Uterus (tissue), 4 donors: Measurements from ENCODE around the gene NTNG1. TPM values are rescaled to one million over a fixed set of nuclear protein-coding genes. Genes with fewer than 3 reads are reported as not detected.

ENCODE experiments used
- DNase-seq, 2 donors: peaks; one replicate each; pipeline ENCODE4 v3.0.0-alpha.2; 2019 to 2020
- H3K27ac ChIP-seq, 2 donors: fragments of 200-600 bp; sonication (generic); 1 replicate in 1 of 2; 2 replicates in 1 of 2; pipeline ENCODE4 v1.5.1; 2016 to 2018
- H3K27me3 ChIP-seq, 2 donors: fragments of 200-600 bp; sonication (generic); one replicate each; pipeline ENCODE4 v1.5.1; 2018 to 2019; ENCODE audit warnings: control low read depth in 1 of 2
- H3K36me3 ChIP-seq, 2 donors: fragments of 200-600 bp; sonication (generic); one replicate each; pipeline ENCODE4 v1.5.1; 2019; ENCODE audit warnings: control low read depth in 1 of 2
- H3K4me1 ChIP-seq, 2 donors: fragments of 200-600 bp; sonication (generic); one replicate each; pipeline ENCODE4 v1.5.1; 2018 to 2019; ENCODE audit warnings: control low read depth in 1 of 2
- H3K4me3 ChIP-seq, 2 donors: fragments of 200-600 bp; sonication (generic); 1 replicate in 1 of 2; 2 replicates in 1 of 2; pipeline ENCODE4 v1.5.1; 2018 to 2019; ENCODE audit warnings: mild to moderate bottlenecking in 1 of 2
- H3K9me3 ChIP-seq, 2 donors: fragments of 200-600 bp; sonication (generic); one replicate each; pipeline ENCODE4 v1.5.1; 2019; ENCODE audit warnings: control low read depth in 1 of 2
- CTCF ChIP-seq, 4 experiments: fragments of 200-600 bp in 2 of 4; fragments of 450-650 bp in 2 of 4; sonication (generic) in 2 of 4; IDR thresholded peaks; one replicate each; pipeline ENCODE4 v1.5.1; 2016 to 2019; ENCODE audit warnings: antibody characterized with exemption in 4 of 4, mild to moderate bottlenecking in 2 of 4, moderate library complexity in 1 of 4
- POLR2A ChIP-seq, 2 donors: fragments of 450-650 bp; IDR thresholded peaks; one replicate each; pipeline ENCODE4 v1.6.1; 2016; ENCODE audit warnings: antibody characterized with exemption in 2 of 2, mild to moderate bottlenecking in 1 of 2, moderate library complexity in 1 of 2
- intact Hi-C: fragments of 100-400 bp; cut with DNase I; formaldehyde crosslinking; loops from one replicate; pipeline ENCODE4 v1.15.1; 2023; ENCODE audit warnings: low total_unique reads
- total RNA-seq, 4 donors: library from RNA; depleted of rRNA in 3 of 4; stranded (reverse); fragments of >200 nt in 3 of 4; gene quantifications; one replicate each; pipeline versions ENCODE4 v1.1.0 to v1.2.4, GENCODE V29; 2014 to 2023
- donor health status: DM: yes; HTN: yes; CAD: no.

Gene NTNG1
- total RNA-seq, 4 donors from 2014 or later: 1.2 to 11.9 TPM; not detected in 2

GRCh38 chr1:107142140-107142542 is 1.3 kb downstream of the NTNG1 start:
- Histone ChIP-seq H3K4me1 (no peaks in the 10 kb centered on the region), H3K36me3 (no peaks in the 10 kb centered on the region), H3K4me3 (peak overlapping the region; percentile 37 to 61), H3K27me3 (peaks cover 0 to 5% of the 10 kb centered on the region in 2 donors), H3K27ac (no peak overlapping the region), H3K9me3 (no peaks in the 10 kb centered on the region)
- DNase-seq: no peak
- intact Hi-C loops: no loop called here
- no peak for TF ChIP-seq POLR2A (IDR thresholded peaks at IDR 0.05)
- peak in 3 of 4 experiments; percentile 32 to 67 (median 47) for TF ChIP-seq CTCF (IDR thresholded peaks at IDR 0.05)

- DNase-seq: no peak
- intact Hi-C loops: no loop called here
- H3K4me1 ChIP-seq: no peaks in the 10 kb centered on the region
Measured at GRCh38 chr1:107142666-107143065, 1.8 kb downstream of the NTNG1 start.

GRCh38 chr1:107145637-107146036 is 4.8 kb downstream of the NTNG1 start:
- Histone ChIP-seq H3K4me3 (no peak overlapping the region), H3K36me3 (no peaks in the 10 kb centered on the region), H3K27ac (no peak overlapping the region), H3K4me1 (no peaks in the 10 kb centered on the region), H3K9me3 (no peaks in the 10 kb centered on the region), H3K27me3 (peaks cover 0 to 5% of the 10 kb centered on the region in 2 donors)
- DNase-seq: no peak
- TF ChIP-seq POLR2A (IDR thresholded peaks at IDR 0.05) (no peak), CTCF (IDR thresholded peaks at IDR 0.05) (no peak)
- intact Hi-C loops: no loop called here

More at GRCh38 chr1:107142666-107143065, 1.8 kb downstream of the NTNG1 start:
- Histone ChIP-seq H3K4me3 (no peak overlapping the region), H3K36me3 (no peaks in the 10 kb centered on the region), H3K9me3 (no peaks in the 10 kb centered on the region), H3K27me3 (peaks cover 0 to 5% of the 10 kb centered on the region in 2 donors), H3K27ac (no peak overlapping the region)
- TF ChIP-seq POLR2A (IDR thresholded peaks at IDR 0.05): no peak
- TF ChIP-seq CTCF (IDR thresholded peaks at IDR 0.05): no peak

GRCh38 chr1:107147843-107148242 is 7.0 kb downstream of the NTNG1 start:
- TF ChIP-seq CTCF (IDR thresholded peaks at IDR 0.05) (no peak), POLR2A (IDR thresholded peaks at IDR 0.05) (no peak)
- peaks cover 0 to 5% of the 10 kb centered on the region in 2 donors for H3K27me3 ChIP-seq
- no peaks in the 10 kb centered on the region for H3K36me3 ChIP-seq
- no peak for DNase-seq
- no peak overlapping the region for H3K4me3 ChIP-seq
- intact Hi-C loops: no loop called here
- no peaks in the 10 kb centered on the region for H3K4me1 ChIP-seq
- H3K27ac ChIP-seq: no peak overlapping the region
- no peaks in the 10 kb centered on the region for H3K9me3 ChIP-seq

- H3K9me3 ChIP-seq: no peaks in the 10 kb centered on the region
- no peaks in the 10 kb centered on the region for H3K27me3 ChIP-seq
- no peak for DNase-seq
- no peaks in the 10 kb centered on the region for H3K4me1 ChIP-seq
- H3K27ac ChIP-seq: no peak overlapping the region
- H3K4me3 ChIP-seq: no peak overlapping the region
- H3K36me3 ChIP-seq: no peaks in the 10 kb centered on the region
- intact Hi-C loops: no loop called here
- TF ChIP-seq POLR2A (IDR thresholded peaks at IDR 0.05): no peak
- TF ChIP-seq CTCF (IDR thresholded peaks at IDR 0.05): no peak
Measured at GRCh38 chr1:107149946-107150345, 9.1 kb downstream of the NTNG1 start.
